Immature natural killer cell (primary cell): ENCODE results near the gene USP17L30. TPM values are rescaled to one million over a fixed set of nuclear protein-coding genes. Genes with fewer than 3 reads are reported as not detected.
"Not testable (repeated sequence)": the region's sequence is repeated elsewhere in the genome, so short reads cannot be mapped to it uniquely, and the experiment has no call there.

Source experiments
- DNase-seq, 3 donors: peaks; one replicate each; pipeline ENCODE4 v3.0.0; 2022; ENCODE audit warnings: mixed read lengths in 1 of 3
- H3K27ac Mint-ChIP-seq, 6 donors: one replicate each; pipeline ENCODE4 v1.8.0; 2020; ENCODE audit warnings: mixed read lengths in 6 of 6, mild to moderate bottlenecking in 5 of 6, inconsistent platforms in 4 of 6, moderate library complexity in 3 of 6
- H3K27me3 Mint-ChIP-seq, 3 donors: one replicate each; pipeline ENCODE4 v1.8.0; 2020 to 2021; ENCODE audit warnings: low read depth in 3 of 3, mild to moderate bottlenecking in 3 of 3, mixed read lengths in 3 of 3, moderate library complexity in 3 of 3, inconsistent platforms in 1 of 3
- H3K36me3 Mint-ChIP-seq, 3 donors: one replicate each; pipeline ENCODE4 v1.8.0; 2020; ENCODE audit warnings: mixed read lengths in 3 of 3, inconsistent platforms in 2 of 3, mild to moderate bottlenecking in 2 of 3
- H3K4me1 Mint-ChIP-seq, 2 donors: one replicate each; pipeline ENCODE4 v1.8.0; 2020; ENCODE audit warnings: inconsistent platforms in 2 of 2, mild to moderate bottlenecking in 2 of 2, mixed read lengths in 2 of 2, moderate library complexity in 1 of 2
- H3K4me3 Mint-ChIP-seq, 5 donors: one replicate each; pipeline ENCODE4 v1.8.0; 2020; ENCODE audit warnings: mild to moderate bottlenecking in 5 of 5, mixed read lengths in 5 of 5, inconsistent platforms in 3 of 5, moderate library complexity in 3 of 5
- H3K9me3 Mint-ChIP-seq, 6 donors: one replicate each; pipeline ENCODE4 v1.8.0; 2020; ENCODE audit warnings: mild to moderate bottlenecking in 6 of 6, mixed read lengths in 6 of 6, inconsistent platforms in 4 of 6, moderate library complexity in 3 of 6
- polyA plus RNA-seq, 3 donors: library from polyadenylated mRNA; unstranded; fragments of 300-500 nt; fragmentation: Illumina TruSeq; gene quantifications; one replicate each; pipeline ENCODE4 v1.2.3, GENCODE V29; 2021

The USP17L30 gene
- polyA plus RNA-seq, 3 donors from 2014 or later: not detected

DNA sequence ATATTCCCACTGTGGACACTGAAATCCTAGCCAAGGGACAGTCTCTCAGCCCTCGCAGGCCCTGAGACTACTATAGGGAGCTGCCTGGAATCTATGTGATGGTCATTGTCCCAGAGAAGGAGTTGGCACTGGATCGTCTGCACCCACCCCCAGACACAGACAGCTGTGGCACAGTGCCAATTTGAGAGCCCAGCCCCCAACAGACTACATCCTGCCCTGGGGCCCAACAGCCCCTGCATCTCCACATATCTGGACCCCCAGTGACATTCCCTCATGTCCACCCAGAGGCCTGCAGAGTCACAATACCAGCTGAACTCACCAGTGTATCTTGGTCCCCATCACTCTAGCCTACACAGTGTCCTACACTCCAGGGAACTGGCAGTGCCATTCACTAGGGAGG, 42.8 kb downstream of the USP17L30 start:
- not testable (repeated sequence) for H3K27ac Mint-ChIP-seq, H3K36me3 Mint-ChIP-seq, H3K27me3 Mint-ChIP-seq, H3K9me3 Mint-ChIP-seq, DNase-seq, H3K4me3 Mint-ChIP-seq, H3K4me1 Mint-ChIP-seq

DNA sequence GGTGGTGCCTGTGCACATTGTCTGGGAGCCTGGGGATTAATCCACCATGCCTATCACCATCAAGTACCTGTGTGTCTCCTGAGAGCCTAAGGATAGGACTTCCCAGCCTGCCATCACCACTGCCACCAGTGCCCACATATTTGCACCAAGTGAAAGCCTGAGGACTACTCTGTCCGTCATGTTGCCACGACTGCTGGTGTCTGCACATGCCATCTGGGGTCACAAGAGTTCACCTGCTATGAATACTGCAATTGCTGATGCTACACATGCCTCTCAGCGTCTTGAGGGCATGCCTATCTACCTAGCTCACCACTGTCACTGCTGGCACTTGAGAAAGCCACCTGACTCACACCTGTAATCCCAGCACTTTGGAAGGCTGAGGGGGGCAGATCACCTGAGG, 43.6 kb downstream of the USP17L30 start:
- DNase-seq, H3K27me3 Mint-ChIP-seq, H3K4me1 Mint-ChIP-seq, H3K27ac Mint-ChIP-seq, H3K4me3 Mint-ChIP-seq, H3K36me3 Mint-ChIP-seq, H3K9me3 Mint-ChIP-seq: not testable (repeated sequence)

DNA sequence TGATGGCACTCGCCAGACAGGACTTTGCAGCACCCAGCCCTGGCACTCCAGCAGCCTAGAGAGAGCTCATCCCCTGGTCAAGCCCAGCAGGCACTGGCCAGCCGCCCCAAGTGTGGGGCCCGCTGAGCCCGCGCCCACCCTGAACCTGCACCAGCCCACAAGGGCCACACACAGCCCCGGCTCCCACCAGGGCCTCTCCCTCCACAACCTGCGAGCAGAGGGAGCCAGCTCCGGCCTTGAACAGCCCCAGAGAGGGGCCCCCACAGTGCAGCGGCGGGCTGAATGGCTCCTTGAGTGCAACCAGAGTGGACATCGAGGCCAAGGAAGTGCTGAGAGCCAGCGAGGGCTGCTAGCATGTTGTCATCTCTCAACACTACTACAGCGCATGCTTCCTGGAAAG, 46.9 kb downstream of the USP17L30 start:
- no peaks in the 10 kb centered on the region for H3K36me3 Mint-ChIP-seq
- H3K9me3 Mint-ChIP-seq: peaks cover 0 to 7% (median 0%) of the 10 kb centered on the region in 6 donors
- H3K27me3 Mint-ChIP-seq: peaks cover 0 to 5% (median 0%) of the 10 kb centered on the region in 3 donors

More for the DNA sequence above, 46.9 kb downstream of the USP17L30 start:
- DNase-seq: no peak
- Mint-ChIP-seq H3K4me3 (no peak overlapping the region), H3K27ac (no peak overlapping the region), H3K4me1 (no peaks in the 10 kb centered on the region)

Other genes with a start within 250 kb of the USP17L30 start
- not detected for gene FAM90A26, start 192.7 kb upstream of the USP17L30 start, polyA plus RNA-seq
- gene USP17L10, start 152.5 kb upstream of the USP17L30 start, polyA plus RNA-seq: not detected
- gene USP17L11, start 147.7 kb upstream of the USP17L30 start, polyA plus RNA-seq: not detected
- not detected for gene USP17L12, start 143.0 kb upstream of the USP17L30 start, polyA plus RNA-seq
- not detected for gene USP17L13, start 138.2 kb upstream of the USP17L30 start, polyA plus RNA-seq
- not detected for gene USP17L15, start 128.7 kb upstream of the USP17L30 start, polyA plus RNA-seq
- gene USP17L17, start 119.2 kb upstream of the USP17L30 start, polyA plus RNA-seq: not detected
- gene USP17L18, start 114.5 kb upstream of the USP17L30 start, polyA plus RNA-seq: not detected
- gene USP17L19, start 109.8 kb upstream of the USP17L30 start, polyA plus RNA-seq: not detected
- gene USP17L20, start 105.0 kb upstream of the USP17L30 start, polyA plus RNA-seq: not detected
- not detected for gene USP17L21, start 100.3 kb upstream of the USP17L30 start, polyA plus RNA-seq
- not detected for gene USP17L22, start 95.5 kb upstream of the USP17L30 start, polyA plus RNA-seq
- gene USP17L24, start 38.0 kb upstream of the USP17L30 start, polyA plus RNA-seq: not detected
- gene USP17L25, start 33.2 kb upstream of the USP17L30 start, polyA plus RNA-seq: not detected
- not detected for gene USP17L26, start 28.5 kb upstream of the USP17L30 start, polyA plus RNA-seq
- gene USP17L5, start 23.7 kb upstream of the USP17L30 start, polyA plus RNA-seq: not detected
- not detected for gene USP17L27, start 19.0 kb upstream of the USP17L30 start, polyA plus RNA-seq
- gene USP17L28, start 14.2 kb upstream of the USP17L30 start, polyA plus RNA-seq: not detected
- gene USP17L29, start 9.5 kb upstream of the USP17L30 start, polyA plus RNA-seq: not detected
- not detected for gene DEFB131A, start 81.3 kb downstream of the USP17L30 start, polyA plus RNA-seq